NCI-H187 (cell line): Measurements from ENCODE around the gene HIVEP2.
A peak's percentile ranks its signal among the peaks of the same experiment; 100 is the strongest.

Experiments
- DNase-seq, 2 experiments: peaks; one replicate each; lab custom pipeline; 2025; lab: John Stamatoyannopoulos, UW

Gene HIVEP2

GRCh38 chr6:142887517-142887916 is 57.5 kb downstream of the HIVEP2 start:
- DNase-seq: no peak

GRCh38 chr6:142886431-142887170 is 58.4 kb downstream of the HIVEP2 start:
- no peak for DNase-seq

GRCh38 chr6:142885182-142885867 is 59.7 kb downstream of the HIVEP2 start:
- DNase-seq: peak in 1 of 2 experiments; percentile 3

GRCh38 chr6:142884214-142885035 is 60.6 kb downstream of the HIVEP2 start:
- DNase-seq: no peak

- DNase-seq: no peak
These were observed 62.0 kb downstream of the HIVEP2 start for GRCh38 chr6:142883011-142883410.

GRCh38 chr6:142881761-142882160 is 63.2 kb downstream of the HIVEP2 start:
- DNase-seq: no peak

- no peak for DNase-seq
These were observed 63.7 kb downstream of the HIVEP2 start for GRCh38 chr6:142881290-142881689.

GRCh38 chr6:142880201-142880600 is 64.8 kb downstream of the HIVEP2 start:
- DNase-seq: no peak

GRCh38 chr6:142879527-142879926 is 65.4 kb downstream of the HIVEP2 start:
- DNase-seq: peak in 1 of 2 experiments; percentile 29

GRCh38 chr6:142879076-142879475 is 65.9 kb downstream of the HIVEP2 start:
- peak in 1 of 2 experiments; percentile 2 for DNase-seq

GRCh38 chr6:142878407-142878806 is 66.6 kb downstream of the HIVEP2 start:
- DNase-seq: no peak

- no peak for DNase-seq
These were observed 70.3 kb downstream of the HIVEP2 start for GRCh38 chr6:142874676-142875075.

GRCh38 chr6:142872376-142872775 is 72.6 kb downstream of the HIVEP2 start:
- no peak for DNase-seq

- DNase-seq: no peak
These were observed 73.1 kb downstream of the HIVEP2 start for GRCh38 chr6:142871910-142872331.

GRCh38 chr6:142870787-142871415 is 74.1 kb downstream of the HIVEP2 start:
- DNase-seq: no peak

- DNase-seq: no peak
These were observed 76.1 kb downstream of the HIVEP2 start for GRCh38 chr6:142868917-142869316.

GRCh38 chr6:142867988-142868812 is 76.8 kb downstream of the HIVEP2 start:
- no peak for DNase-seq

- no peak for DNase-seq
These were observed 77.6 kb downstream of the HIVEP2 start for GRCh38 chr6:142867355-142867801.

GRCh38 chr6:142863981-142864380 is 81.0 kb downstream of the HIVEP2 start:
- no peak for DNase-seq

- DNase-seq: no peak
These were observed 83.3 kb downstream of the HIVEP2 start for GRCh38 chr6:142861711-142862110.

GRCh38 chr6:142860498-142860897 is 84.5 kb downstream of the HIVEP2 start:
- DNase-seq: no peak
